ENCODE results near the gene MESD. TPM values are rescaled to one million over a fixed set of nuclear protein-coding genes. Genes with fewer than 3 reads are reported as not detected.

Gene MESD
- total and polyA plus RNA-seq, 9 of the 15 experiments (the other 6 are each of a cell fraction or from before 2014, with no cell fraction given) = 11.3 to 39.7 (median 22.8) TPM

GRCh38 chr15:81000624-81001151, 11.1 kb upstream of the MESD start, which contains the start of gene TLNRD1 (continued):
- peak in 1 of 3 experiments; percentile 50; a peak in 1 of 6 replicates for TF ChIP-seq ZBTB11 (CRISPR knock-in tag; IDR thresholded peaks at IDR 0.05)
- TF ChIP-seq SOX6 (IDR thresholded peaks at IDR 0.05) = no peak
- TF ChIP-seq CBX2 (IDR thresholded peaks at IDR 0.05; ENCODE audit: insufficient read depth, low read length, poor library complexity, severe bottlenecking) = no peak
- no peak for TF ChIP-seq ZFPM2 (CRISPR knock-in tag; IDR thresholded peaks at IDR 0.05)
- no peak for TF ChIP-seq SFPQ (IDR thresholded peaks at IDR 0.05; ENCODE audit: low read depth, low read length)
- TF ChIP-seq SRF (CRISPR knock-in tag; IDR thresholded peaks at IDR 0.05) = no peak
- no peak for TF ChIP-seq PRPF4 (IDR thresholded peaks at IDR 0.05; ENCODE audit: insufficient read depth, low read depth, low read length, poor library complexity, severe bottlenecking)
- TF ChIP-seq PTRF (tag; IDR thresholded peaks at IDR 0.05) = no peak
- TF ChIP-seq MTA2 (IDR thresholded peaks at IDR 0.05; ENCODE audit: low read depth) = no peak
- TF ChIP-seq FOXA1 (IDR thresholded peaks at IDR 0.05; ENCODE audit: borderline replicate concordance) = no peak
- no peak for TF ChIP-seq RBM15 (IDR thresholded peaks at IDR 0.05; ENCODE audit: insufficient read depth, low read length)
- peak; percentile 72 for TF ChIP-seq CREM (IDR thresholded peaks at IDR 0.05; ENCODE audit: low read depth)
- no peak for TF ChIP-seq HMGXB4 (CRISPR knock-in tag; IDR thresholded peaks at IDR 0.05)
- peak in 1 of 2 experiments; percentile 61; a peak in 2 of 4 replicates for TF ChIP-seq MNT (conservative IDR thresholded peaks at IDR 0.05)
- TF ChIP-seq CEBPG (CRISPR knock-in tag; IDR thresholded peaks at IDR 0.05) = peak; percentile 33; the same call in 1 of the 2 replicates
- TF ChIP-seq CEBPG (tag; conservative IDR thresholded peaks at IDR 0.05 in 1 of 2, IDR thresholded peaks at IDR 0.05 in 1 of 2) = no peak; a peak in 1 of 4 replicates
- TF ChIP-seq NCOA2 (IDR thresholded peaks at IDR 0.05; ENCODE audit: partially characterized antibody in 2 of 2) = no peak
- no peak for TF ChIP-seq POLR2AphosphoS2 (IDR thresholded peaks at IDR 0.05; ENCODE audit: low read length)
- no peak for TF ChIP-seq ZNF23 (CRISPR knock-in tag; IDR thresholded peaks at IDR 0.05)
